ENCODE data around the gene S100A9. TPM values are rescaled to one million over a fixed set of nuclear protein-coding genes. Genes with fewer than 3 reads are reported as not detected.

Gene S100A9
- total RNA-seq, 2 experiments from 2014 or later: 35.3 to 43.6 TPM

DNA sequence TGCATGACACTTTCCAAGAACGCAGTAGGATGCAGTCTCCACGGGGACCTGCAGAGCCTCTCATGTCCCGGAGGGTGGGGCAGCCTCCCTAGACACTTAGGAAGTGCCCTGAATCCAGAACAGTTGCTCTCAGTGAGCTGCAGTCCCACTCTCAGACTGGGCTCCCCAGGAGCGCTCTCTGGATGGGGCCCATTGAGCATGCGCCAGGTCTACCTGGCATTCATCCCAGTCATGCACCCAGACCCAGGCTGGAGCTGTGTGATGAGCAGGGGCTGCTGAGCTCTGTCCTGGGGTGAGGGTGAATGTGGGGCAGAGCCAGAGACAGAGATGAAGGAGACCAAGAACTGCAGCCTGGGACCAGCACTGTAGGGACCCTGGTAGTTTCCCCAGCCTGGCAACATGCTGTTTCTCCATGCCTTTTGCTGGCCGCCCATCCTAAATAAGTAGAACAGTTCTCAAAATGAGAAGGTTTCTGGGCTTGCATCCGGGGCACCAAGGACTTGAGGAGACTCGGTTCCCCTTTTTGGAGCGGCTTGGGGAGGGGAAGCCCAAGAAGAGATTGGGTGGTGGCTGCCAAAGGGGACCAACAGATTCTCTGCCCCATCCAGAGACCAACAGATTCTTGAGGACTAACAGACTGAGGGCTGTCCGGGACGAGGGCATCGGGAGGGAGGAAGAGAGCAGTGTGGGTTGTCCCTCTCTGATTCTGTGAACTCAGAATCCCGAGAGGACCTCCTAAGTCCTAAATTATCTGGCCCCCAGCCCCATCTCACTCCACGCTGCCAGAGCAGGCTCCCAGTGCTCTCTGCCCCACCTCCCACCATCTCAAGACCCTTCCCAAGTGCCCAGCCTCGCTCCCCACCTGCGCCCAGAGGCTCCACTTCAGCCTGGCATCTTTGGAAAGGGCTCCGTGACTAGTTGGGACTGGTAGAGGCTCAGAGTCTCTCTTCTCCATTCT, 8.0 kb upstream of the S100A9 start:
- no peaks in the 10 kb centered on the region for H3K9me3 ChIP-seq (ENCODE audit: control insufficient read depth in 1 of 2, insufficient read depth in 1 of 2, low read length in 2 of 2)
- no peak overlapping the region for H3K27ac ChIP-seq (ENCODE audit: low read depth in 1 of 2, low read length in 2 of 2)
- no peaks in the 10 kb centered on the region for H3K36me3 Mint-ChIP-seq (ENCODE audit: low read depth)
- TF ChIP-seq, protein P1, sequence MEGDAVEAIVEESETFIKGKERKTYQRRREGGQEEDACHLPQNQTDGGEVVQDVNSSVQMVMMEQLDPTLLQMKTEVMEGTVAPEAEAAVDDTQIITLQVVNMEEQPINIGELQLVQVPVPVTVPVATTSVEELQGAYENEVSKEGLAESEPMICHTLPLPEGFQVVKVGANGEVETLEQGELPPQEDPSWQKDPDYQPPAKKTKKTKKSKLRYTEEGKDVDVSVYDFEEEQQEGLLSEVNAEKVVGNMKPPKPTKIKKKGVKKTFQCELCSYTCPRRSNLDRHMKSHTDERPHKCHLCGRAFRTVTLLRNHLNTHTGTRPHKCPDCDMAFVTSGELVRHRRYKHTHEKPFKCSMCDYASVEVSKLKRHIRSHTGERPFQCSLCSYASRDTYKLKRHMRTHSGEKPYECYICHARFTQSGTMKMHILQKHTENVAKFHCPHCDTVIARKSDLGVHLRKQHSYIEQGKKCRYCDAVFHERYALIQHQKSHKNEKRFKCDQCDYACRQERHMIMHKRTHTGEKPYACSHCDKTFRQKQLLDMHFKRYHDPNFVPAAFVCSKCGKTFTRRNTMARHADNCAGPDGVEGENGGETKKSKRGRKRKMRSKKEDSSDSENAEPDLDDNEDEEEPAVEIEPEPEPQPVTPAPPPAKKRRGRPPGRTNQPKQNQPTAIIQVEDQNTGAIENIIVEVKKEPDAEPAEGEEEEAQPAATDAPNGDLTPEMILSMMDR (IDR thresholded peaks at IDR 0.05): no peak
- peaks cover 22% of the 10 kb centered on the region for H3K4me1 Mint-ChIP-seq (ENCODE audit: low read depth)
- DNase-seq (no peak), ATAC-seq (ENCODE audit: poor library complexity) (no peak)
- POLR2A ChIA-PET: no interaction called here
- no peaks in the 10 kb centered on the region for H3K9me3 Mint-ChIP-seq
- H3K27me3 ChIP-seq (ENCODE audit: control insufficient read depth in 1 of 2, insufficient read depth in 2 of 2, low read length in 2 of 2): peaks cover 0 to 3% of the 10 kb centered on the region in 2 experiments
- H3K36me3 ChIP-seq (ENCODE audit: insufficient read depth, low read length): no peaks in the 10 kb centered on the region
- CTCF ChIA-PET: no interaction called here
- no peak overlapping the region for H3K27ac Mint-ChIP-seq
- intact Hi-C loops (cut with DNase I, micrococcal nuclease): loop anchor here in 1 of 2 experiments (10.0 kb wide), 1 partner anchor 395 kb away; no protein-coding TSS in a partner anchor
- H3K4me3 ChIP-seq (ENCODE audit: low read length): no peak overlapping the region
- H3K4me3 Mint-ChIP-seq: no peak overlapping the region
- H3K4me1 ChIP-seq (ENCODE audit: insufficient read depth, low read length): peaks cover 20% of the 10 kb centered on the region
- peaks cover 36% of the 10 kb centered on the region for H3K27me3 Mint-ChIP-seq

DNA sequence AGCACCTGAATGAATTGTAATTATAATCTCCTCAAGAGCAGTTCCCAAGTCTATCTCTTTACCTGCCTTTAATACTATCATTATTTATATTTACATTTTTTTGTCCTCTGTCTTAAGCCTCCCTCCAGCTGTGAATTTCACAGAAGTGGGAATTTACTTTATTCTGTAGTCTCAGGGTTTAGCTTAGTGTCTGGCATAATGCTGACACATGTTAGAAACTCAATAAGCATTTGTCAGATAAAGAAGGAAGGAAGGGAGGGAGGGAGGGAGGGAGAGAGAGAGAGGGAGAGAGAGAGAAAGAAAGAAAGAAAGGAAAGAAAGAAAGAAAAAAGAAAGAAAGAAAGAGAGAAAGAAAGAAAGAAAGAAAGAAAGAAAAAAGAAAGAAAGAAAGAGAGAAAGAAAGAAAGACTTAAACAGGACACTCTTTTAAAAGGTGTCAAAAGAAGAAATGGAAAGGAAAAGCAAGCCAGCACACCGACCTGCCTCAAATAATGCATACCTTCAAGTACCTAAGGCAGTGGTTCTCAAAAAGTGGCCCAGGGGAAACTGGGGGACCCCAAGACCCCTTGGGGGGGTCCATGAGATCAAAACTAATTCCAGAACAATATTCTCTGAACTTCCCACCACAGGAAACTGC, 7.2 kb upstream of the S100A9 start:
- peaks cover 0 to 3% of the 10 kb centered on the region in 2 experiments for H3K27me3 ChIP-seq (ENCODE audit: control insufficient read depth in 1 of 2, insufficient read depth in 2 of 2, low read length in 2 of 2)
- H3K27me3 Mint-ChIP-seq: peaks cover 34% of the 10 kb centered on the region
- POLR2A ChIA-PET: no interaction called here
- CTCF ChIA-PET: no interaction called here
- TF ChIP-seq, protein P1 (IDR thresholded peaks at IDR 0.05): no peak
- intact Hi-C loops (cut with DNase I, micrococcal nuclease): loop anchor here in 1 of 2 experiments (10.0 kb wide), 1 partner anchor 394 kb away; no protein-coding TSS in a partner anchor
- DNase-seq (no peak), ATAC-seq (ENCODE audit: poor library complexity) (no peak)
- no peaks in the 10 kb centered on the region for H3K9me3 Mint-ChIP-seq
- peaks cover 15% of the 10 kb centered on the region for H3K4me1 Mint-ChIP-seq (ENCODE audit: low read depth)
- H3K27ac ChIP-seq (ENCODE audit: low read depth in 1 of 2, low read length in 2 of 2): no peak overlapping the region
- peaks cover 13% of the 10 kb centered on the region for H3K4me1 ChIP-seq (ENCODE audit: insufficient read depth, low read length)
- H3K36me3 Mint-ChIP-seq (ENCODE audit: low read depth): no peaks in the 10 kb centered on the region
- no peak overlapping the region for H3K4me3 ChIP-seq (ENCODE audit: low read length)
- H3K27ac Mint-ChIP-seq: no peak overlapping the region
- no peaks in the 10 kb centered on the region for H3K9me3 ChIP-seq (ENCODE audit: control insufficient read depth in 1 of 2, insufficient read depth in 1 of 2, low read length in 2 of 2)
- no peaks in the 10 kb centered on the region for H3K36me3 ChIP-seq (ENCODE audit: insufficient read depth, low read length)
- no peak overlapping the region for H3K4me3 Mint-ChIP-seq

DNA sequence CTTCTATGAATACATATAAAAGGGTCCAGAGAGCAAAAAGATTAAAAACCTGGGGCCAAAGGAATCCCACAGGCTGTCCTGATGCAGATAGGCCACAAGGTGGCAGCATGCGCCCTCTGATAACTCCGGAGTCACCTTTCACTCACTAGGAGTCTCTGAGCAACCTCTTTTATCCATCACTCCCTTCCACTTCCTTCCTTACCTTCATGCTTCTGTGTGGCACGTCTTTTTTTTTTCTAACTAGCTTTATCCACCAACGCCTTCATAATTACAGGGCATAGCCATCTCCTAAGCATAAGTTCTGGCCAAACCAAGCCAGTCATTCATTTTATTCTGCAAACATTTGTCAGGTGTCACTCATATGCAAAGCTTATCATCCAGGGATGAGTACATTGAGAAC, 5.1 kb upstream of the S100A9 start:
- Mint-ChIP-seq H3K4me1 (ENCODE audit: low read depth) (peaks cover 15% of the 10 kb centered on the region), H3K36me3 (ENCODE audit: low read depth) (no peaks in the 10 kb centered on the region), H3K27me3 (peaks cover 22% of the 10 kb centered on the region), H3K4me3 (no peak overlapping the region), H3K27ac (no peak overlapping the region), H3K9me3 (no peaks in the 10 kb centered on the region)
- Histone ChIP-seq H3K27ac (ENCODE audit: low read depth in 1 of 2, low read length in 2 of 2) (no peak overlapping the region), H3K4me3 (ENCODE audit: low read length) (no peak overlapping the region), H3K9me3 (ENCODE audit: control insufficient read depth in 1 of 2, insufficient read depth in 1 of 2, low read length in 2 of 2) (no peaks in the 10 kb centered on the region), H3K36me3 (ENCODE audit: insufficient read depth, low read length) (no peaks in the 10 kb centered on the region), H3K27me3 (ENCODE audit: control insufficient read depth in 1 of 2, insufficient read depth in 2 of 2, low read length in 2 of 2) (peaks cover 0 to 3% of the 10 kb centered on the region in 2 experiments), H3K4me1 (ENCODE audit: insufficient read depth, low read length) (peaks cover 10% of the 10 kb centered on the region)
- DNase-seq: peak; percentile 29 to 80 (median 52)
- TF ChIP-seq, protein P1 (IDR thresholded peaks at IDR 0.05): peak; percentile 96
- ChIA-PET CTCF (interaction anchor here (0.7 to 1.6 kb wide), 4 partner anchors 10 to 141 kb away, joined by 3 to 10 read pairs (median 4); no protein-coding TSS in a partner anchor), POLR2A (no interaction called here)
- peak; percentile 75 for ATAC-seq (ENCODE audit: poor library complexity)
- intact Hi-C loops (cut with DNase I, micrococcal nuclease): loop anchor here (1.0 to 10.0 kb wide), 3 partner anchors 52 to 392 kb away; no protein-coding TSS in a partner anchor
